Measurements from ENCODE around the gene MARVELD1.

MARVELD1 gene

GRCh38 chr10:97760461-97761257, 47.1 kb downstream of the MARVELD1 start:
- H3K27me3 ChIP-seq (ENCODE audit: insufficient read depth, low read length), result no peaks in the 10 kb centered on the region
- no peak overlapping the region for H3K4me3 ChIP-seq (ENCODE audit: low read length)
- no peaks in the 10 kb centered on the region for H3K4me1 ChIP-seq (ENCODE audit: insufficient read depth, low read length)
- H2AFZ ChIP-seq (ENCODE audit: low read depth, low read length), result no peak overlapping the region
- H3K36me3 ChIP-seq (ENCODE audit: insufficient read depth, low read length), result peaks cover 26% of the 10 kb centered on the region
- H3K9me3 ChIP-seq (ENCODE audit: low read length), result no peaks in the 10 kb centered on the region

- H3K4me3 ChIP-seq (ENCODE audit: low read length), result no peak overlapping the region
- no peak overlapping the region for H2AFZ ChIP-seq (ENCODE audit: low read depth, low read length)
- H3K9me3 ChIP-seq (ENCODE audit: low read length), result no peaks in the 10 kb centered on the region
- H3K4me1 ChIP-seq (ENCODE audit: insufficient read depth, low read length), result no peaks in the 10 kb centered on the region
- no peaks in the 10 kb centered on the region for H3K27me3 ChIP-seq (ENCODE audit: insufficient read depth, low read length)
- H3K36me3 ChIP-seq (ENCODE audit: insufficient read depth, low read length), result peaks cover 20% of the 10 kb centered on the region
These were observed 47.9 kb downstream of the MARVELD1 start for GRCh38 chr10:97761331-97761865.

- Histone ChIP-seq H2AFZ (ENCODE audit: low read depth, low read length) (no peak overlapping the region), H3K27me3 (ENCODE audit: insufficient read depth, low read length) (no peaks in the 10 kb centered on the region), H3K36me3 (ENCODE audit: insufficient read depth, low read length) (peaks cover 14% of the 10 kb centered on the region)
These were observed 48.5 kb downstream of the MARVELD1 start for GRCh38 chr10:97762056-97762455.

DNA sequence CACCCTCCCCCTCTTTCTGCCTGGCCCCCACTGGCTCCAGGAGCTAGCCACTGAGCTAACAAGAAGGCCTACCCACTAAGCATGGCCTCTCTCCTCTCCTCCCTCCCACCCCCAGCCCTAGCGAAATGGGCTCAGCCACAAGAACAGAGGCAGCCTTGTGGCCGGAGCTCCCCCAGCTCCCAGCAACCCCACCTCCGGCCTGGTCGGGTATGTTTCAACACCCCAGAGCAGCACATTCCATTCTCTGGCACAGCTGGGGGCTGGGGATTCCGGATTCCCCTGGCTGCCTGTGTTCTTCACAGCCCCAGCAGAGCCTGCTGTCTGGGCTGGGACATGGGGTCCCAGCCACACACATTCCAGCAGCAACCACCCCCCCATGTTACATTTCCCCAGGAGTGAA, 49.3 kb downstream of the MARVELD1 start:
- Histone ChIP-seq H2AFZ (ENCODE audit: low read depth, low read length) (no peak overlapping the region), H3K27me3 (ENCODE audit: insufficient read depth, low read length) (no peaks in the 10 kb centered on the region), H3K4me3 (ENCODE audit: low read length) (no peak overlapping the region), H3K9me3 (ENCODE audit: low read length) (no peaks in the 10 kb centered on the region), H3K4me1 (ENCODE audit: insufficient read depth, low read length) (no peaks in the 10 kb centered on the region), H3K36me3 (ENCODE audit: insufficient read depth, low read length) (peaks cover 7% of the 10 kb centered on the region)

More at GRCh38 chr10:97762056-97762455, 48.5 kb downstream of the MARVELD1 start:
- Histone ChIP-seq H3K9me3 (ENCODE audit: low read length) (no peaks in the 10 kb centered on the region), H3K4me1 (ENCODE audit: insufficient read depth, low read length) (no peaks in the 10 kb centered on the region), H3K4me3 (ENCODE audit: low read length) (no peak overlapping the region)

- H3K27me3 ChIP-seq (ENCODE audit: insufficient read depth, low read length), result no peaks in the 10 kb centered on the region
- H3K4me3 ChIP-seq (ENCODE audit: low read length), result no peak overlapping the region
- no peaks in the 10 kb centered on the region for H3K9me3 ChIP-seq (ENCODE audit: low read length)
- H3K4me1 ChIP-seq (ENCODE audit: insufficient read depth, low read length), result peaks cover 4% of the 10 kb centered on the region
- H3K36me3 ChIP-seq (ENCODE audit: insufficient read depth, low read length), result peaks cover 7% of the 10 kb centered on the region
- no peak overlapping the region for H2AFZ ChIP-seq (ENCODE audit: low read depth, low read length)
These were observed 49.9 kb downstream of the MARVELD1 start for GRCh38 chr10:97763411-97763810.

DNA sequence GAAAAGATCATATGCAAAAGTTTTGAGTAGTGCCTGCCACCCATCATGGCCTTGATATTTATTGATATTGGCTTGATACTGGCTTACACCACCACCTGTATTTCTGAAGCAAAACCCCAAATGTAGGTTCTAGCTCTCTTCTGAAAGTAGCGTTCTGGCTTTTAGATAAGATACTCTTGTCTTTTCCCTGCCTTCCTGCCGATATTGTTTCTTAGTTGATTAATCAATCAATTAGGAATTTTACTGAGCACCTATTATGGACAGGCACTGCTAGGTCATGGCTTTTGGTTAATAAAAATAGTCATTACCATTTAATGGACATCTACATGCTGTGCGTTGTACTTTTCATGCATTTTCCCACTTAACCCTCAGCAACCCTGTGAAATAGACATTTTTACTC, 50.4 kb downstream of the MARVELD1 start:
- Histone ChIP-seq H3K4me3 (ENCODE audit: low read length) (no peak overlapping the region), H2AFZ (ENCODE audit: low read depth, low read length) (no peak overlapping the region), H3K9me3 (ENCODE audit: low read length) (no peaks in the 10 kb centered on the region), H3K27me3 (ENCODE audit: insufficient read depth, low read length) (no peaks in the 10 kb centered on the region), H3K4me1 (ENCODE audit: insufficient read depth, low read length) (peaks cover 8% of the 10 kb centered on the region), H3K36me3 (ENCODE audit: insufficient read depth, low read length) (peaks cover 7% of the 10 kb centered on the region)

GRCh38 chr10:97764519-97764931, 51.0 kb downstream of the MARVELD1 start:
- peaks cover 1% of the 10 kb centered on the region for H3K27me3 ChIP-seq (ENCODE audit: insufficient read depth, low read length)
- no peak overlapping the region for H3K4me3 ChIP-seq (ENCODE audit: low read length)
- peaks cover 12% of the 10 kb centered on the region for H3K4me1 ChIP-seq (ENCODE audit: insufficient read depth, low read length)
- peaks cover 7% of the 10 kb centered on the region for H3K36me3 ChIP-seq (ENCODE audit: insufficient read depth, low read length)
- no peaks in the 10 kb centered on the region for H3K9me3 ChIP-seq (ENCODE audit: low read length)
- no peak overlapping the region for H2AFZ ChIP-seq (ENCODE audit: low read depth, low read length)

DNA sequence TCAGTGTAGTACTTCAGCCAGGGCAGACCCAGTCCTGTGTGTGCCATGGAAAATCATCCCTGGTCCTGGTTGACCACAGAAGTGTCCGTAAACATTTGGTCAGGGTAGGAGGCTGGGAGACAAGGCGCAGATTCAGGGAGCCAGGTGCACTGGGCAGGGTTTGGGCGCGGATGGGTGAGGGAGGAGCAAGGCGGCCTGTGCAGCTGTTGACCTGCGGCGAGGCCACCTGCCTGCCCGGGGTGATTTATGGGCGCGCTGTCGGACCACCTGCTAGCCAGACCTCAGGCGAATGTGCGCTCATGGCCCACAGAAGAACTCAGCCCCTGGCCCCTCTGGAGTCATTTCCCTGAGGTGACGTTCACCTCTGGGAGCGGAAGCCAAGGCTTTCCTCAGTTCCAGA, 51.7 kb downstream of the MARVELD1 start:
- H3K9me3 ChIP-seq (ENCODE audit: low read length), result no peaks in the 10 kb centered on the region
- peaks cover 7% of the 10 kb centered on the region for H3K27me3 ChIP-seq (ENCODE audit: insufficient read depth, low read length)
- H2AFZ ChIP-seq (ENCODE audit: low read depth, low read length), result no peak overlapping the region
- H3K4me1 ChIP-seq (ENCODE audit: insufficient read depth, low read length), result peaks cover 12% of the 10 kb centered on the region
- H3K36me3 ChIP-seq (ENCODE audit: insufficient read depth, low read length), result peaks cover 3% of the 10 kb centered on the region
- H3K4me3 ChIP-seq (ENCODE audit: low read length), result no peak overlapping the region

DNA sequence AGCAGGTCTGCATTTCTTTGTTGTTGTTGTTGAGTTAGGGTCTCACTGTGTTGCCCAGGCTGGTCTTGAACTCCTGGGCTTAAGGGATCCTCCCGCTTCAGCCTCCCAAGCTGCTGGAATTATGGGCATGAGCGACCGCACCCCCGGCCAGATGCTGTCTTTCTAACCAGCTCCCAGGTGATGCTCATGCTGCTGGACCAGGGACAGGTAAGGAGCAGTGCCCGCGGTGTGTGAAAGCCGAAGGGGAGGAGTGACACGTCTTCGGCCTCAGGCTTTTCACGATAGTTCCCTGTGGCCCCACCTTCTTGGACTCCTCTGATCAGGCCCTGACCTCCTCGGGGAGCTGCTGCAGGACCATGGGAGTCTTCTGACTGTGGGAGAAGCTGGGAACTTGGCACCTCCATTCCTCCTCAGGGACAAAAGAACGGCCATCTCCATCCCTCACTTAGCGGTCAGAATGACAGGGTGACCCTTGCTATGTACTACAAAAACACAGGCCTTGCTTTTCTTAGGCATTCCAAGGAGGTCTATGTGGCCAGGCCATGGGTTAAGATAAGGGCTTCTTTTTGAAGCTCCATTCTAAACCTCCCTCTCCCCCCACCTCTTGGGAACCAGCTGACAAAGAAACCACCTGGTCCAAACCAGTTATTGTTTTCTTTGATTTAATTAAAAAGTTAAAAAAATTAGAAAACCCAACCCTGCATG, 52.7 kb downstream of the MARVELD1 start:
- Histone ChIP-seq H3K4me1 (ENCODE audit: insufficient read depth, low read length) (peaks cover 13% of the 10 kb centered on the region), H3K27me3 (ENCODE audit: insufficient read depth, low read length) (peaks cover 18% of the 10 kb centered on the region), H2AFZ (ENCODE audit: low read depth, low read length) (no peak overlapping the region), H3K9me3 (ENCODE audit: low read length) (no peaks in the 10 kb centered on the region), H3K36me3 (ENCODE audit: insufficient read depth, low read length) (no peaks in the 10 kb centered on the region), H3K4me3 (ENCODE audit: low read length) (no peak overlapping the region)

- Histone ChIP-seq H3K27me3 (ENCODE audit: insufficient read depth, low read length) (peaks cover 26% of the 10 kb centered on the region), H2AFZ (ENCODE audit: low read depth, low read length) (no peak overlapping the region), H3K9me3 (ENCODE audit: low read length) (no peaks in the 10 kb centered on the region), H3K36me3 (ENCODE audit: insufficient read depth, low read length) (no peaks in the 10 kb centered on the region), H3K4me1 (ENCODE audit: insufficient read depth, low read length) (peaks cover 15% of the 10 kb centered on the region), H3K4me3 (ENCODE audit: low read length) (no peak overlapping the region)
These were observed 53.7 kb downstream of the MARVELD1 start for GRCh38 chr10:97766996-97767924.

Data from neuron (in vitro differentiated cells).